MCF 10A (cell line): ENCODE data around the gene GIPC2. TPM values are rescaled to one million over a fixed set of nuclear protein-coding genes. Genes with fewer than 3 reads are reported as not detected.
A peak's percentile ranks its signal among the peaks of the same experiment; 100 is the strongest.
"Not testable (repeated sequence)": the region's sequence is repeated elsewhere in the genome, so short reads cannot be mapped to it uniquely, and the experiment has no call there.

Experiments used
- BruUV-seq: library from RNA; stranded (reverse); fragments of 400-500 nt; replicated peaks from 2 replicates; lab custom pipeline; 2021; lab: Mats Ljungman, UMichigan
- CTCF ChIA-PET: fragments of 300-600 bp; sonication (Branson Sonifier 250); formaldehyde crosslinking; extraction: SDS; loops from one replicate; lab custom pipeline; 2021; ENCODE audit warnings: antibody characterized with exemption, inconsistent platforms; lab: Yijun Ruan, JAX
- POLR2A ChIA-PET: fragments of 300-600, 350-650 bp; sonication (Branson Sonifier 250); formaldehyde crosslinking; extraction: SDS; loops from one replicate; lab custom pipeline; 2020; ENCODE audit warnings: antibody characterized with exemption, inconsistent platforms; lab: Yijun Ruan, JAX
- DNase-seq: peaks from one replicate; pipeline ENCODE4 v3.0.0-alpha.2; 2018; ENCODE audit not compliant: unreplicated experiment
- H3K27ac Mint-ChIP-seq: one replicate; pipeline ENCODE4 v1.8.0; 2022; ENCODE audit warnings: mild to moderate bottlenecking, low read depth, mixed read lengths; ENCODE audit not compliant: unreplicated experiment
- H3K27me3 Mint-ChIP-seq: one replicate; pipeline ENCODE4 v1.8.0; 2022; ENCODE audit warnings: mixed read lengths; ENCODE audit not compliant: insufficient read depth, unreplicated experiment
- H3K36me3 Mint-ChIP-seq: one replicate; pipeline ENCODE4 v1.8.0; 2022; ENCODE audit warnings: mild to moderate bottlenecking, moderate library complexity, mixed read lengths; ENCODE audit not compliant: insufficient read depth, unreplicated experiment
- H3K4me1 Mint-ChIP-seq: one replicate; pipeline ENCODE4 v1.8.0; 2022; ENCODE audit warnings: mixed read lengths; ENCODE audit not compliant: insufficient read depth, unreplicated experiment
- H3K4me3 Mint-ChIP-seq: one replicate; pipeline ENCODE4 v1.8.0; 2022; ENCODE audit warnings: mild to moderate bottlenecking, moderate library complexity, mixed read lengths; ENCODE audit not compliant: unreplicated experiment
- H3K9me3 Mint-ChIP-seq: one replicate; pipeline ENCODE4 v1.8.0; 2022; ENCODE audit warnings: mixed read lengths; ENCODE audit not compliant: unreplicated experiment
- intact Hi-C: fragments of 100-400 bp; cut with micrococcal nuclease; formaldehyde crosslinking; loops from 2 replicates; pipeline ENCODE4 v1.14.1; 2022
- total RNA-seq: library from RNA; stranded (reverse); gene quantifications from 2 replicates; pipeline ENCODE4 v1.2.3, GENCODE V29; 2022
- TF ChIP-seq, protein P1 (sequence below): fragments of 200-600 bp; IDR thresholded peaks from one replicate; pipeline ENCODE4 v1.8.0; 2022; ENCODE audit warnings: antibody characterized with exemption, mild to moderate bottlenecking; ENCODE audit not compliant: unreplicated experiment

Gene GIPC2
- total RNA-seq, 1 experiment from 2014 or later: 0.07 TPM

- DNase-seq: no peak
- no peaks in the 10 kb centered on the region for H3K27me3 Mint-ChIP-seq
- no peaks in the 10 kb centered on the region for H3K36me3 Mint-ChIP-seq
- peaks cover 9% of the 10 kb centered on the region for H3K4me1 Mint-ChIP-seq
- CTCF ChIA-PET: interaction anchor here (0.5 to 2.1 kb wide), 5 partner anchors 9 to 181 kb away, joined by 3 to 8 read pairs (median 4); no protein-coding TSS in a partner anchor
- no peak overlapping the region for H3K27ac Mint-ChIP-seq
- TF ChIP-seq, protein P1, sequence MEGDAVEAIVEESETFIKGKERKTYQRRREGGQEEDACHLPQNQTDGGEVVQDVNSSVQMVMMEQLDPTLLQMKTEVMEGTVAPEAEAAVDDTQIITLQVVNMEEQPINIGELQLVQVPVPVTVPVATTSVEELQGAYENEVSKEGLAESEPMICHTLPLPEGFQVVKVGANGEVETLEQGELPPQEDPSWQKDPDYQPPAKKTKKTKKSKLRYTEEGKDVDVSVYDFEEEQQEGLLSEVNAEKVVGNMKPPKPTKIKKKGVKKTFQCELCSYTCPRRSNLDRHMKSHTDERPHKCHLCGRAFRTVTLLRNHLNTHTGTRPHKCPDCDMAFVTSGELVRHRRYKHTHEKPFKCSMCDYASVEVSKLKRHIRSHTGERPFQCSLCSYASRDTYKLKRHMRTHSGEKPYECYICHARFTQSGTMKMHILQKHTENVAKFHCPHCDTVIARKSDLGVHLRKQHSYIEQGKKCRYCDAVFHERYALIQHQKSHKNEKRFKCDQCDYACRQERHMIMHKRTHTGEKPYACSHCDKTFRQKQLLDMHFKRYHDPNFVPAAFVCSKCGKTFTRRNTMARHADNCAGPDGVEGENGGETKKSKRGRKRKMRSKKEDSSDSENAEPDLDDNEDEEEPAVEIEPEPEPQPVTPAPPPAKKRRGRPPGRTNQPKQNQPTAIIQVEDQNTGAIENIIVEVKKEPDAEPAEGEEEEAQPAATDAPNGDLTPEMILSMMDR: no peak
- POLR2A ChIA-PET: interaction anchor here (0.7 to 4.2 kb wide), 4 partner anchors 8 to 98 kb away, joined by 3 to 25 read pairs (median 6); partner anchors contain the start of gene DNAJB4
- no peak overlapping the region for H3K4me3 Mint-ChIP-seq
- BruUV-seq: no TSS peak
- no peaks in the 10 kb centered on the region for H3K9me3 Mint-ChIP-seq
- intact Hi-C loops: no loop called here
These were observed 57.1 kb downstream of the GIPC2 start for GRCh38 chr1:78102916-78103315.

DNA sequence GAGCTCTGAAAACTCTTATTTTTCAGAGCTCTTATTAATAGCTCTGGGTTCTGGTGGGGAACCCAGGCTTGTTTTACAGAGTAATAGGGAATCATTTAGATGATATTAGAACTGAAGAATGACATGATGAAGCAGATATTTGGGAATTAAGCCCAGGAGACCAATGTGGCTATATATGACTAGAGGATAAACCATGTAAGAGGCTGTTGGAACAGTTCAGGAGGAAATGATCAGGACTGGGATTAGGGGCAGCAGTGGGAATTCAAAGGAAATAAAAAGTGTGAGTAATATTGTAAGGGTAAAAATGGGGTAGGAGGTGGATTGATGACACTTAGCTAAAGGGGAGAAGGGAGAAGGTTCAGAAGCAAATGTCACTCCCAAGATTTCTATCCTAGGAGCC is 58.6 kb downstream of the GIPC2 start:
- Mint-ChIP-seq H3K4me3 (no peak overlapping the region), H3K4me1 (peaks cover 9% of the 10 kb centered on the region), H3K9me3 (no peaks in the 10 kb centered on the region), H3K36me3 (no peaks in the 10 kb centered on the region), H3K27me3 (no peaks in the 10 kb centered on the region), H3K27ac (peak overlapping the region; percentile 25)
- intact Hi-C loops: no loop called here
- no TSS peak for BruUV-seq
- ChIA-PET POLR2A (interaction anchor here (0.6 to 1.2 kb wide), 3 partner anchors 33 to 99 kb away, joined by 3 to 5 read pairs (median 4); no protein-coding TSS in a partner anchor), CTCF (interaction anchor here (0.5 to 2.1 kb wide), 4 partner anchors 9 to 547 kb away, joined by 3 to 8 read pairs (median 3); no protein-coding TSS in a partner anchor)
- DNase-seq: no peak
- TF ChIP-seq, protein P1: no peak

DNA sequence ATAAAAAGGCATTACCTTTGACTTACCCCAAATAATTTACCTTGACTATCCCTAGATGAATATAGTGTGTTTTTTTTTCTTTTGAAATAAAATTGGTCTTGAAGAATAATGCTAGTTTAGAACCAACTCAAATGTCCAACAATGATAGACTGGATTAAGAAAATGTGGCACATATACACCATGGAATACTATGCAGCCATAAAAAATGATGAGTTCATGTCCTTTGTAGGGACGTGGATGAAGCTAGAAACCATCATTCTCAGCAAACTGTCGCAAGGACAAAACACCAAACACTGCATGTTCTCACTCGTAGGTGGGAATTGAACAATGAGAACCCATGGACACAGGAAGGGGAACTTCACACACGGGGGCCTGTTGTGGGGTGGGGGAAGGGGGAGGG is 63.9 kb downstream of the GIPC2 start:
- H3K27me3 Mint-ChIP-seq, H3K9me3 Mint-ChIP-seq, H3K36me3 Mint-ChIP-seq, H3K4me1 Mint-ChIP-seq, H3K27ac Mint-ChIP-seq, H3K4me3 Mint-ChIP-seq, DNase-seq, intact Hi-C loops, BruUV-seq: not testable (repeated sequence)
- POLR2A ChIA-PET: interaction anchor here (1.8 kb wide), 1 partner anchor 8 kb away, joined by 6 read pairs; no protein-coding TSS in a partner anchor
- CTCF ChIA-PET: interaction anchor here (1.1 kb wide), 1 partner anchor 22 kb away, joined by 6 read pairs; no protein-coding TSS in a partner anchor

GRCh38 chr1:78113156-78113916 is 67.6 kb downstream of the GIPC2 start:
- H3K4me1 Mint-ChIP-seq: peaks cover 6% of the 10 kb centered on the region
- no peaks in the 10 kb centered on the region for H3K9me3 Mint-ChIP-seq
- no TSS peak for BruUV-seq
- intact Hi-C loops: no loop called here
- no peaks in the 10 kb centered on the region for H3K27me3 Mint-ChIP-seq
- TF ChIP-seq, protein P1: no peak
- no peaks in the 10 kb centered on the region for H3K36me3 Mint-ChIP-seq
- CTCF ChIA-PET: interaction anchor here (0.5 to 3.9 kb wide), 39 partner anchors 8 to 1205 kb away, joined by 3 to 70 read pairs (median 4); partner anchors contain the start of genes DNAJB4, FUBP1 and NEXN
- DNase-seq: peak; percentile 49
- POLR2A ChIA-PET: interaction anchor here (0.6 to 3.9 kb wide), 15 partner anchors 10 to 356 kb away, joined by 3 to 98 read pairs (median 5); partner anchors contain the start of genes DNAJB4 and FUBP1
- H3K4me3 Mint-ChIP-seq: no peak overlapping the region
- peak overlapping the region; percentile 47 for H3K27ac Mint-ChIP-seq
